ENCODE results near the gene PPP1R37.

DNA sequence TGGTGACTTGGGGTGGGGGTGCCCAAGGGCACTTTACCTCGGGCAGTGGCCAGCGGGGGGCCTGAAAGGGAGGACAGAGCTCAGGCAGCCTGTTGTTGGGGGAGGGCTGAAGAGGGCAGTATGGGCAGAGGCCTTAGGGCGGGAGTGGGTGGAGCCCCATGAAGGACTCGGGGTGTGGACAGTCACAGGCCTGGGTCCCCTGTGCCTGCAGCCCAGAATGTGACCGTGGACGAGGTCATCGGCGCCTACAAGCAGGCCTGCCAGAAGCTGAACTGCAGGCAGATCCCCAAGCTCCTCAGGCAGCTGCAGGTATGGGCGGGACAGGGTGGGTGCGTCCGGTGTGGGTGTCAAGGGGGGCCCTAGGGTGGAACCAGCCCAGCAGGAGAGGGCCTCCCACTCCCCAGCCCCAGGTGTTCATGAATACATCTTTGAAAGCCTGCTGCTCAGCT lies 45.3 kb downstream of the PPP1R37 start:
- TF ChIP-seq POLR2A (IDR thresholded peaks at IDR 0.05; ENCODE audit: low read depth, low read length) (no peak), CTCF (IDR thresholded peaks at IDR 0.05; ENCODE audit: extremely low read depth in 1 of 2, insufficient read depth in 1 of 2, low read depth in 1 of 2, low read length in 2 of 2) (no peak), FOS (IDR thresholded peaks at IDR 0.05; ENCODE audit: borderline replicate concordance, insufficient read depth, low read length) (no peak), POLR2AphosphoS5 (IDR thresholded peaks at IDR 0.05; ENCODE audit: insufficient read depth, low read depth, low read length) (no peak), EZH2 (IDR thresholded peaks at IDR 0.05; ENCODE audit: borderline replicate concordance, low read depth, low read length, severe bottlenecking) (no peak), JUN (IDR thresholded peaks at IDR 0.05; ENCODE audit: borderline replicate concordance, insufficient read depth, insufficient read length, low read depth) (no peak)

Measured in endothelial cell of umbilical vein (primary cell).